Measurements from ENCODE around the gene C4orf51.

- TF ChIP-seq, protein P1, sequence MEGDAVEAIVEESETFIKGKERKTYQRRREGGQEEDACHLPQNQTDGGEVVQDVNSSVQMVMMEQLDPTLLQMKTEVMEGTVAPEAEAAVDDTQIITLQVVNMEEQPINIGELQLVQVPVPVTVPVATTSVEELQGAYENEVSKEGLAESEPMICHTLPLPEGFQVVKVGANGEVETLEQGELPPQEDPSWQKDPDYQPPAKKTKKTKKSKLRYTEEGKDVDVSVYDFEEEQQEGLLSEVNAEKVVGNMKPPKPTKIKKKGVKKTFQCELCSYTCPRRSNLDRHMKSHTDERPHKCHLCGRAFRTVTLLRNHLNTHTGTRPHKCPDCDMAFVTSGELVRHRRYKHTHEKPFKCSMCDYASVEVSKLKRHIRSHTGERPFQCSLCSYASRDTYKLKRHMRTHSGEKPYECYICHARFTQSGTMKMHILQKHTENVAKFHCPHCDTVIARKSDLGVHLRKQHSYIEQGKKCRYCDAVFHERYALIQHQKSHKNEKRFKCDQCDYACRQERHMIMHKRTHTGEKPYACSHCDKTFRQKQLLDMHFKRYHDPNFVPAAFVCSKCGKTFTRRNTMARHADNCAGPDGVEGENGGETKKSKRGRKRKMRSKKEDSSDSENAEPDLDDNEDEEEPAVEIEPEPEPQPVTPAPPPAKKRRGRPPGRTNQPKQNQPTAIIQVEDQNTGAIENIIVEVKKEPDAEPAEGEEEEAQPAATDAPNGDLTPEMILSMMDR (conservative IDR thresholded peaks at IDR 0.05 in 1 of 2, IDR thresholded peaks at IDR 0.05 in 1 of 2; ENCODE audit: low read depth in 1 of 2, low read length in 2 of 2) = no peak
- TF ChIP-seq EZH2 (IDR thresholded peaks at IDR 0.05; ENCODE audit: low read length, missing control alignments) = no peak
Observed at GRCh38 chr4:145690610-145691009, 10.7 kb downstream of the C4orf51 start.

Data from fibroblast of lung (primary cell).